Measurements from ENCODE around the gene MSH3.
"Not testable (repeated sequence)": the region's sequence is repeated elsewhere in the genome, so short reads cannot be mapped to it uniquely, and the experiment has no call there.

MSH3 gene

DNA sequence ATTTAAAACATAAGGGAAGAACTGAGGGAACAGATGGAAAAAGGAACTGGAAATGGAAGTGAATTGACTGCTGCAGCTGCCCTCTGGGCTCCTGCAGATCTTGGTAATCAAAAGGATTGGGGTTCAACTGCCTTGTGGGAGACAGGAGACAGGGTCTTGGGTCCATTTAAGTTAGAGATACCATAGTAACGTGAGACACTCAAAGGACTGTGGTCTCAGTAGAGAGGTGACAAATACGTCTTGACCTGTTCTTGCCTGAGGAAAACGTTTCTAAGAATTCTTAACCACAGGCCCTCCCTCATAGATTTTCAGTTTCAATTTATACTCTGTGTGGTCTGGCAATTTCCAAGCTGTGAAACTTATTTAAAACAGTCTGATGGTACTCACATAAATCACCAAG lies 101.2 kb downstream of the MSH3 start:
- no peak for DNase-seq (ENCODE audit: low spot score)

DNA sequence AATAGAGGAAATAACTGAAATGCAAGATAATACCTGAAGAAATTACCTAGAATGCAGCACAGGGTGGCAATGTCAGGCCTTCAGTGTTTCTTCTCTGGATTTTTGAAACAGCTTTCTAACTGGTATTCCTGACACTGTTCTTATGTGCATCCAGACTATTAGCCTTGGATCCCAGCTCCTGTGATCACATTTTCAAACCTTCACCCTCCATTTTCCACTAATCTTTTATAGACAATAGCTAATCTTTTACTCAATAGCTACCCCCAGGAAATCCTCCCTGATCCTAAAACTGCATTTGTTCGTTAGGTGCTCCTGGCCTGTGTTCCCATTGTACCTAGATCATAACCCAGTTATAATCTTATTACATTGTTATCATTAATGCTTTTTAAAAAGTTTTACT lies 101.8 kb downstream of the MSH3 start:
- no peak for DNase-seq (ENCODE audit: low spot score)

DNA sequence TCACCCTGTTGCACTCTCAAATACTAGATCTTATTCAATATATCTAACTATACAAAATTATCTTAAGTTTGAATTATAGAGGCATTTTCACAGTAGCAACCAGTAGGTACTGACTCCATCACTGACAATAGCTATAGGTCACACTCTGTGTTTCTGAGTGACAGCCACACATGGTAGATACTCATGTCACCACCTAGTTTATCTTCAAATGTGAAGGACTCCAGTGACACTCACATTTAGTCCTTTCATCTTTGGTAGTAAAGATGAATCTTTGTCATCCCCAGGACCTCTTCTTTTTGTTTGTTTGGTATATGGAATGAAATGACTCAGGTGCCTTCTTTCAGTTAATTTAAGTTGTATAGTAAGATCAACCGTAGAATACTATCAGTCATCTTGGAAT lies 102.8 kb downstream of the MSH3 start:
- DNase-seq (ENCODE audit: low spot score): no peak

DNA sequence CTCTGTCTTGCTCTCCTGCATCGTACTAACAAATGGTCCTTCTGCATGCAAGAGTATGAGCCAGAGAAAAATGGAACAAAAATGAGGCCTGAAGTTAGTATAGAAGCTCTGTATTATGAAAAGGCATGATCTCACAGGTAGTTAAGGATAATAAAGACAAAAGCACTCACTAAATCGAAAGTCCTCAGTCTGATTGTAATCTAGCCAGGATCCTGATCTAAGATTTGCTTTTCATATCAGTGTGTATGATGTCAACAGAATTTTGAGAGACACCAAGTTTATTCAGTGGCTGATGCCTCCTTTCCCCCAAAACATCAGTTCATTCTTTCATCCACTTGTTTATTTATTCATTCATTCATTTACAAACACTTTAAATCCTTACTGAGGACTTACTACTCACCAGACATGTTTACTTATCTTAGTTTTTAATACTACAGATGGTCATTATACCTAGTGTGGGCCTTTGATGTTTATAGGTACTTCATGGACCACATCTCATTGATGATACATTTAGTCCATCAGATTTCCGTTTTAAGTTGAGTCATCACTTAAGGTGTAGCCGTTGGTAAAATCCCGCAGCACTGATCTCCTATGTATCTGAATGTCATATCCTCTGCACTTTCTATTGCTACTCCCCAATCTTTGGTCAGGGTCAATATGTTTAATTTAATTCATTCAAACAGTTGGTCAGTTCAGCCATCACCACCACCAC lies 105.6 kb downstream of the MSH3 start:
- DNase-seq (ENCODE audit: low spot score): no peak

DNA sequence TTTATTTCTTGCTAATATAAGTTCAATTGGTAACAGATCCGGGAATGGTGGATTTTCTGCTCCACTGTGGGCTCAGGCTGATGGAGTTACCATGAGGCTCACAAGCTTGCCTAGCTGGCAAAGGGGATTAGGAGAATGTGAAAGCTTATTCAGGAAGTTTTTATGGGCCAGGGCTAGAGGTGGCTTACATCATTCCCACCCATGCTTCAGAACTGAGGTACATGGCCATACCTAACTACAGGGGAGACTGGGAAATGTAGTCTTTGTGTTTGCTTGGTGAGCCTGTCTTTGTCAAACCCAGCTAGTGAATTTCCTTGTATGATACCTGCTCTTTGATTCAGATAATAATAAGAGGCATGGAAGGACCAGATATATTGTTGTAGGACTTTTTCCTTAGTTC lies 106.2 kb downstream of the MSH3 start:
- no peak for DNase-seq (ENCODE audit: low spot score)

DNA sequence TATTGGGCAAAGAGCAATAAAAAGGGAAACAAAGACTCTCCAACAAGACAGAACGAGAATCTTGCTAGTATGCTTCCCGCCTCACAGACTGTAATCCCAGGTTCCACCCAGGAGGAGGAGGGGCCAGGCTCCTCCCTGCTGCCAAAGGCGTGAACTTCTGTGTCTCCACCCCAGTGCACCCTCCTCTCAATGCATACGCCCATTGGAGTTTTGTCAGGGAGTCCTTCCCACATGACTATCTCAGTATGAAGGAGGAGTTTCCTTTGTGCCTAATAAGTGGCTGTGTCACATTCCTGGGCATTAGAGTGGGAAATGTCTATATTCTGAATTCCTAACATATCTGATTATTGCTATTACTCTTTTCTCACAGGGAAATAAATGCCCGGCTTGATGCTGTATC lies 106.7 kb downstream of the MSH3 start:
- DNase-seq (ENCODE audit: low spot score): no peak

DNA sequence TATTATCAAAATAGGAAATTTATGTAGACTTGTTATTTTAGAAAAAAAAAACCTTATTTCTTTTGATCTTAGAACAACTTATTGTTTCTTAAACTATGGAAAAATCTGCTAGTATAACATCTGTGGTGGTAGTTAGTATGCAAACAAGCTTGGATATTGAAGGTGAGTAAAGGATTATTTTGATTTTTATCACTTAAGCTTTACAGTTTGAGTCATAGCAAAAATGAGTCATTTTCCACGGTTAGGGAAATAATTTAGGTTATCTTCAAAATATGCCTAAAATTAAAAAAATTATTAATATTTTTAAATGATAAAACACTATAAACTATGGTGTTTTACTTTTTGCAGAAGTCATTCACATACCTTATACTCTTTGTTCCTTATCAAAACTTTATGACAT lies 107.5 kb downstream of the MSH3 start:
- no peak for DNase-seq (ENCODE audit: low spot score)

DNA sequence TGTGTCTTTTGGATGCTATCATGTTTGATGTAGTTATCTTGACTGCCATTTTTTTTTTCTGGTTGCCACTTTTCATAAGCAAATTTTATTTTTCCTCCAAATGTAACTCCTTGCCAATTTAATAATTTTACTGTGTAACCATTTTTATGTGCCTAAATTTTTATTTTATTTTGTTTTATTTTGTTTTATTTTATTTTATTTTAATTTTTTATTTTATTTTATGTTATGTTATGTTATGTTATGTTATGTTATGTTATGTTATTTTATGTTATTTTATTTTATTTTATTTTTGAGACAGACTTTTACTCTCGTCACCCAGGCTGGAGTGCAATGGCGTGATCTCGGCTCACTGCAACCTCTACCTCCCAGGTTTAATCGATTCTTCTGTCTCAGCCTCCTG lies 108.1 kb downstream of the MSH3 start:
- no peak for DNase-seq (ENCODE audit: low spot score)

DNA sequence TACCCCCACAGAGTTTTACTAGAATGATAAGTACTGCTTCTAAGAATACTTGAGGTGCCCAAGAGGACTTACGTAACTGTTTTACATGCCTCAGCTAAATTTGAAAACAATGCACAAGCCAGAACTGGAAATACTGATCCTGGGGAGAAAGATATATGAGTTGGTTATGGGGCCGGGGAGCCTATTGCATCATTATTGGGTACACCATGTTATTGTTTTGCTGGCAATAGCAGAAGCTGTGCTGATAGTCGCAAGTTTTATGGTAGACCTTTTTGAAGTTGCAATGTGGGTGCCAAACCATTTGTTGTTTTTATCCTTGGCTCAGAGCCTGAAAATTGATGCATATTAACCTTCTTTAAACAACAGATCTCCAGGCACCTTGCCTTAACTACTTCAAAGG lies 108.8 kb downstream of the MSH3 start:
- DNase-seq (ENCODE audit: low spot score): no peak

DNA sequence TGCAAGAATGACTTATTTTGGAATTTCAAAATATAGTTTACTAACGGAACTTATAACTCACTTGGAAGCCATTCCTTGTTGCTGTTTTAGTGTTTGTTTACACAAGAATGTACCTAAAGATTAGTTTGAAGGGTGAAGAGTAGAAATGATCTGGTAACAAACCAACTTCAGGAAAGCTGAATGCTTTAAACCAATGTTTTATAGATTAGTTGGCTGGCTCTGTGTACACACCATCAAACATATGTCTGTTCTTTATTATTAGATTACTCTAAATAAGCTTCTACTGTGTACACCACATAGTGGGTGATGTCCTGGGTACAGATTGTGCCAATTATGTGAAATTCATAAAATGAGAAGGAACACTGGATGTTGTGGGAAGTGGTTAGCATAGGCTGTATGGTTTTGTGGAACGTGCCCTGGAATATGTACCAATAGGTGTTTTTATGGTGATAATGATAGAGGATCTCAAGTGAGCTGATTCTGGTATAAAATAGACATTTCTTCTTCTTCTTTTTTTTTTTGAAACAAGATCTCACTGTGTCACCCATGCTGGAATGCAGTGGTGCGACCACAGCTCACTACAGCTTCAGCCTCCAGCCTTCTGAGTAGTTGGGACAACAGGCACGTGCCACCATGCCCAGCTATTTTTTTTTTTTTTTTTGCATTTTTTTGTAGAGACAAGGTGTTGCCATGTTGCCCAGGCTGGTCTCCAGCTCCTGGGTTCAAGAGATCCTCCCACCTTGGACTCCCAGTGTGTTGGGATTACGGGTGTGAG lies 109.6 kb downstream of the MSH3 start:
- no peak for DNase-seq (ENCODE audit: low spot score)

DNA sequence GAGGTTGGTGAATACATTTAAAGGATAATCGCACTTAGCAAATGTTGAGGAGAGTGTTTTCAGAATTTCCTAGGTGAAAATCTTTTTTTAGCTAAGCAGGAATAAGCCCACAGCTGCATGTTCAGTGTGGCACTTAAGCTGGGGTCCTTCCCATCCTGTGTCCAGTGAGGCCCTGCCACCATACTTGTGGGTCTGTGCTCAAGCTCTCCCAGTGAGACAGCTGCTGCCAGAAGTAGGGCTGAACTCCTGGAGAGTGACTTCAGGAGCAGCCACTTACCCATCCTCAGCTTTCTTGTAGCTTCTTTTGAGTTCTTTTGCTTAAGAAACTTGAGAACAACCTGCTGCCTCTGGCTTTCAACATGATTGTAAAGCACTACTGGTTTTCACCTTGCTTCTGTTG lies 110.3 kb downstream of the MSH3 start:
- no peak for DNase-seq (ENCODE audit: low spot score)

DNA sequence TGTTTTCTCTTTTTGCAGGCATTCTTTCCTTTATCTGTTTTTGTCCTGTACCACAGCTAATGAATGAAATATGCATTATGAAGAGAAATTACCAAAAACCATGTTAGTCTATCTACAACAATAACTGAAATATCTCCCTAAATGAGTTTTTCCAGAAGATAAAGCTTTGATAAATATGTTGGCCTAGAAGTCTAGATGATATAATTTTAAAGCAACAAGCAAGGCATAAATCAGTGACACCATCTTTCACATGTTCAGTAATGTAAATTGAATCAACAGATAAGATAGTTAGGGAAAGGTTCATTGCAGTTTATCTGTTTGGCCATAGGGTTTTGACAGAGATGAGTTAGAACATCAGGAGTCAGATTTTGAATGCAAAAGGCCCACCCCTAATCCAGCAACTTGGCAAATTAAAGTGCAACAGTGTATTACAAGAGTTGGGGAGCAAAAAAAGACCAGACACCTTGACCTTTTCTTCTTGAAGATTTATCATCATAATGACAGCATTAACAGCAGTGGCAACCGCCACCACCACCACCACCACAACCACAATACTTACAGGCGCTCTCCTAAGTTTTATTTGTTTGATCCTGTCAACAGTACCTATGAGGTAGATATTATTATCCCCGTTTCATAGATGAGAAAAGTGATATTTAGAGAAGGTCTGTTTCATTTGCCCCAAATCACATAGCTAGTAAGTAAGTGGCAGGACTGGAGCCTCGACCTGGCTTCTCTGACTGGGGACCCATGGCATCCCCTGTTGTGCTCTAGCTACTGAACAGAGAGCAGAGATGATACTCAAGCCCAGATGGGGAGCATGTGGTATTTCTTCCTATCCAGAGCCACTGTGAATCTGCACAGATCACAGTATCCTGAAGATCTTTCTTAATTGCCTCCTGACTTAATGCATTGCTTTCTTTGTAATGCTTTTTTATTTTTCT lies 123.2 kb downstream of the MSH3 start:
- no peak for DNase-seq (ENCODE audit: low spot score)

DNA sequence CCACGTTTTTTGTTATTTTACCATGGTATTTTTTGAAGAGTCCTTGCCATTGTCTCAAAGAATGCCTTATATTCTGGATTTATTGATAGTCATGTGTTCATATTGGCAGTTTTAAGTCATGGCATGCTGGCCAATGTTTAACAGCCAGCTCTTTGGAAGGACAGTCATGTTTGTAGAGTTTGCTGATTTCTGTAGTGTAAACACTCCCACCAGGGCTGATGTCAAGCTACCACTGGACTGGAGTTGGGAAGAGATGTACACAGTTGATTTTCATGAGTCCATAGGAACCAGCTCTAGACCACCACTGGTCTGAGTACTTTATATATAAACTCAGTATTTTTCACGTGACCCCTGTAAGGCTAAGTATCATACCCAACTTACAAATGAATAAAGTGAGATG lies 125.6 kb downstream of the MSH3 start:
- no peak for DNase-seq (ENCODE audit: low spot score)

DNA sequence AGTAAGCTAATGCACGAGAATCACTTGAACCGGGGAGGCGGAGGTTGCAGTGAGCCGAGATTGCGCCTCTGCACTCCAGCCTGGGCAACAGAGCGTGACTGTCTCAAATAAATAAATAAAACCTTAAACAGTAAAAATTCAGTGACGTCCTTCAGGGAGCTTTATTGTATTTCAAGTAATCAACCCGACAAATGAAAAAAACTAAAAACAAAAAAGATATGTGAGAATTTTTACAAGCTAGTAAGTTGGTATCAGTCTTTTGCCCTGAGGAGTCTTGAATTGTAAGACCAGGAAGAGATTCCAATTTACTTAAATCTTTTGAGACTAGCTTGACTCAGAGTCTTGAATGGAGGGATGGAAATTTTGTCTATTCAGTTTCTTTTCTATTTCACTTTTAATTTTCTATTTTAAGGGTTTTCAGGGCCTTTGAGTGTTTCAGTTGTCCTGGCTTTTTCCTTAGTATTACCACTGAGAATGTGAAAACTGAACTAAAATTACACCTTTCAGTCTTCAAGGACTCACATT lies 126.4 kb downstream of the MSH3 start:
- DNase-seq (ENCODE audit: low spot score): no peak

DNA sequence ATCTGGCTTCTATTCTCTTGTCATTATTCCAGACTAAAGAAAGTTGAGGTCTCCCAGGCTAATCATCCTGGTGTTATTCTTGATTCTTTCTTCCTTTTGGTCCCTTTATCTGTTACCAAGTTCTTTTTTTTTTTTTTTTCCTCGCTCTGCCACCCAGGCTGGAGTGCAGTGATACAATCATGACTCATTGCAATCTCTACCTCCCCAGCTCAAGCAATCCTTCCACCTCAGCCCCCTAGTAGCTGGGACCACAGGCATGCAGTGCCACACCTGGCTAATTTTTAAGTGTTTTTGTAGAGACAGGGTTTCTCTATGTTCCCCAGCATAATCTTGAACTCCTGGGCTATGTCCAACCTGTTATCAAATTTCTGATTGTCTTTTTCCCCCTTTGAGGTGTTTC lies 126.9 kb downstream of the MSH3 start:
- DNase-seq (ENCODE audit: low spot score): no peak

DNA sequence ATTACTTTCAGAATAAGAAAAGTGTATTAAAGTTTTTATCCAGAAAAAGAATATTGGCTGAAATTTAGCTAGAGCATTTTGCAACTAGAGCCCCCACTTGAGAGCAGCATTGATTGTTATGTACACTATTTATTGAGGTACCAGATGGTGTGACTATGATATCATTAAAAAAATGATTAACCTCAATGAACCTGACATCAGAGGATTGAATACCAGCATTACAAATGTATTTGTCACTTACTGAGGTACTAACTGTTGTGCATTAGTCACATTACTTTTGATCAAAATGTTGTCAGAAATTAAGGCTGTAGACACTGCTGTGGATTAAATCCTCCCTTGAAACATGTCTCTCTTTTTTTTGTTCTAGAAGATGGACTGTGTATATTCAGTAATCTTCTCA lies 128.2 kb downstream of the MSH3 start:
- DNase-seq (ENCODE audit: low spot score): no peak

DNA sequence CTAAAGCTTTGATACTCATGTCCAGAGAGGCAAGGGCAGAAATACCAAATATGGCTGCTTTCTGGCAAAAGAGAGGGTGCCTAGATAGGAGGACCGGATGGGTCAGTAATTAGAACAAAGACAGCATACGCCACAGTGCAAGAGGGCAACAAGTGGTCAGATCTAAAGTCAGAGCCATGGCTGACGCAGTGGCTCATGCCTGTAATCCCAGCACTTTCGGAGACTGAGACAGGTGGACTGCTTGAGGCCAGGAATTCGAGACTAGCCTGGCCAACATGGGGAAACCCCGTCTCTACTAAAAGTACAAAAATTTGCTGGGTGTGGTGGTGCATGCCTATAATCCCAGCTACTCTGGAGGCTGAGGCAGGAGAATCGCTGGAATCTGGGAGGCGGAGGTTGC lies 129.3 kb downstream of the MSH3 start:
- DNase-seq (ENCODE audit: low spot score): not testable (repeated sequence)

DNA sequence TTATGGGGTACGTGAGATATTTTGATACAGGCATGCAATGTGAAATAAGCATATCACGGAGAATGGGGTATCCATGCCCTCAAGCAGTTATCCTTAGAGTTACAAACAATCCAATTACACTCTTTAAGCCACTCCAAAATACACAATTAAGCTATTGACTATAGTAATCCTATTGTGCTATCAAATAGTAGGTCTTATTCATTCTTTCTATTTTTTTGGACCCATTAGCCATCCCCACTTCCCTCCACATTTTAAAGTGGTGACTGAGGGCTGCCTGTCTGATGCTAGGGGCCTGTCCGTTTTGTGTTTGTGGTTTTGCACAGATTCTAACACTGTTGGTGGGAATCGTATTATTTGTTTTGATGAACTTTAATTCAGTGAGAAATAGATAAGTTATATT lies 130.0 kb downstream of the MSH3 start:
- DNase-seq (ENCODE audit: low spot score): no peak

DNA sequence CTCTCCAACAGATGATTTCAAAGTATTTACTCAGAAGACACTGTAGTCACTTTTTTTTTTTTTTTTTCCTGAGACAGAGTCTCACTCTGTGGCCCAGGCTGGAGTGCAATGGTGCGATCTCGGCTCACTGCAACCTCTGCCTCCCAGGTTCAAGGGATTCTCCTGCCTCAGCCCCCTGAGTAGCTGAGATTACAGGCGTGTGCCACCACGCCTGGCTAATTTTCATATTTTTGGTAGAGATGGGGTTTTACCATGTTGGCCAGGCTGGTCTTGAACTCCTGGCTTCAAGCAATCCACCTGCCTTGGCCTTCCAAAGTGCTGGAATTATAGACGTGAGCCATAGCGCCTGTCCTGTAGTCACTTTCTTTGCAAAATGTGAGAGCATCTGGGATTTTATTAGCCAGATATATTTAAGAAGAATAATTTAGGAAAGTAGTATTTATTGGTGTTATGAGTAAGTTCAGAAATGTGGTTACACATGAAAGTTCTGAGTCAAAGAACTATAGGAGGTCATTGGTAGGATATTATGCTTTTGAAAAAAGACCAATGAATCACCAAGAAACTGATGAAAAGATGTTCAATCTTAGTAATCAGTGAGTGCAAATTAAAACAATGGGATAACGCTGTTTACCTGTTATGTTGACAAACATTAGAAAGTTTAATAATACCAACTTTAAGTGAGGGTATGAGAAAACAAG lies 135.0 kb downstream of the MSH3 start:
- DNase-seq (ENCODE audit: low spot score): not testable (repeated sequence)

DNA sequence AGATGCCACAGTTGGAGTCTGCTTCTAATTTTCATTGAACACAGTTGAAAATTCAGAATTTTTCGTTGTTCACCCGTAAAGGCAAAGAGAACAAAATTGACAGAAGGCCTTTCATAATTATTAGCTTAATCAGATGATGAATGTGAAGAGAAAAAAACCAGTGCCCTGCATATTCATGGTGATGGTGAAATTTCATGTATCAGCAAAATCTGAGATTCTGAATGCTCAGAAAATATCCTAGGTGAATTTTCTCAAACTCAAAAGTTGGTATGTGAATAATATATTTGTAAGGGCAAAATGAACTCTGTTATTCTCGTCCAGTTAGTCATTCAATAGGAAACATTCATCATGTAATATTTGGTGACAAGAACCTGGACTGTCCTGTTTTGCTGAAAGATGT lies 136.2 kb downstream of the MSH3 start:
- no peak for DNase-seq (ENCODE audit: low spot score)

DNA sequence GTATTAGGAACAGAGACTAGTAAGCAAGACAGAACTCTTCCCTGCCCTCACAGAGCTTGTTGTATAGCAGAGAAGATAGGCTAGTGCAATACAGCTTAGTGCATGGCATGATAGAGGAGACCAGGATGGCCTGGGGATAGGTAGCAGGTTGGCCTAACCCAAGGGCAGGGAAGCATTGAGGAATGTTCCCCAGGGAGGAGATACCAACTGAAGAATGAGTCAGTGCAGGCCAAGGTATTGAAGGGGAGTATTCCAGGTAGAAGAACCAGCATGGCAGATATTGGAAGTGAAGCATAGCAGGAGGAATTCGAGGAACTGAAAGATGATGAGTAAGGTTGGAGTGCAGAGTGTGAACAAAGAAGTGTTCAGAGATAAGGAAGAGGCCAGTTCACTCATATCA lies 138.9 kb downstream of the MSH3 start:
- DNase-seq (ENCODE audit: low spot score): no peak

DNA sequence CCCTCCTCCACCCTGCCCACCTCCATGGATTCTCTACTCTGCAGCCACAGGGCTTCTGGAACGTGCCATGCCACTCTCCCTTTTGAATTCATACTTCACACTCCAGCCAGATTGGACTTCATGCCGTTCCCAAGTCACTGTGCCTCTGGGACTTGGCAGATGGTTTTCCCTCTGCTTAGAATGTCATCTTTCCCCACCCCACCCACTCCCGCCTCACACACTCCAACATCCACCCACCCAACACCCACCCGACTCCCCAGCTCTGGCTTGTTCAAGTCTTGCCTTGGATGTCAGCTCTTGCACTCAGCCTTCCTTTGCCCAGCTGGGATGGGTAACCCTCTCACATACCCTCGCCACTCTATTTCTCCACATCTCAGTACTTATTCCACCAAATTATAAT lies 142.4 kb downstream of the MSH3 start:
- DNase-seq (ENCODE audit: low spot score): peak; percentile 81
